Lower leg skin (tissue), 4 donors: ENCODE results near the gene PCYOX1L. TPM values are rescaled to one million over a fixed set of nuclear protein-coding genes. Genes with fewer than 3 reads are reported as not detected.

Experiments used
- DNase-seq, 2 donors: peaks; one replicate each; pipeline ENCODE4 v3.0.0-alpha.2; 2019; ENCODE audit warnings: low spot score in 2 of 2
- H3K4me3 ChIP-seq: fragments of 200-600 bp; sonication (generic); 2 replicates; pipeline ENCODE4 v1.5.1; 2017; ENCODE audit warnings: mild to moderate bottlenecking, low read depth; ENCODE audit not compliant: poor library complexity, severe bottlenecking
- POLR2A ChIP-seq, 2 donors: fragments of 450-650 bp; IDR thresholded peaks; one replicate each; pipeline ENCODE4 v1.6.1; 2016 to 2017; ENCODE audit warnings: antibody characterized with exemption in 2 of 2, mild to moderate bottlenecking in 1 of 2, moderate library complexity in 1 of 2
- WGBS, 2 donors: methylation state at CpG; one replicate each; pipeline ENCODE4 v1.1.5; 2018; 5-methylcytosine and 5-hydroxymethylcytosine counted together
- intact Hi-C: fragments of 100-400 bp; cut with DNase I; formaldehyde crosslinking; loops from one replicate; pipeline ENCODE4 v1.15.0; 2023; ENCODE audit warnings: low total_unique reads
- total RNA-seq, 4 donors: library from RNA; depleted of rRNA; stranded (reverse); fragments of >200 nt; gene quantifications; one replicate each; pipeline ENCODE4 v1.1.0, GENCODE V29; 2016
- TF ChIP-seq, protein P1 (sequence below), 3 donors: fragments of 450-650 bp; IDR thresholded peaks; one replicate each; pipeline ENCODE4 v1.5.1; 2016; ENCODE audit warnings: antibody characterized with exemption in 3 of 3, mild to moderate bottlenecking in 3 of 3, moderate library complexity in 2 of 3

The PCYOX1L gene
- total RNA-seq, 4 donors from 2014 or later = 2.7 to 5.6 (median 3.9) TPM

DNA sequence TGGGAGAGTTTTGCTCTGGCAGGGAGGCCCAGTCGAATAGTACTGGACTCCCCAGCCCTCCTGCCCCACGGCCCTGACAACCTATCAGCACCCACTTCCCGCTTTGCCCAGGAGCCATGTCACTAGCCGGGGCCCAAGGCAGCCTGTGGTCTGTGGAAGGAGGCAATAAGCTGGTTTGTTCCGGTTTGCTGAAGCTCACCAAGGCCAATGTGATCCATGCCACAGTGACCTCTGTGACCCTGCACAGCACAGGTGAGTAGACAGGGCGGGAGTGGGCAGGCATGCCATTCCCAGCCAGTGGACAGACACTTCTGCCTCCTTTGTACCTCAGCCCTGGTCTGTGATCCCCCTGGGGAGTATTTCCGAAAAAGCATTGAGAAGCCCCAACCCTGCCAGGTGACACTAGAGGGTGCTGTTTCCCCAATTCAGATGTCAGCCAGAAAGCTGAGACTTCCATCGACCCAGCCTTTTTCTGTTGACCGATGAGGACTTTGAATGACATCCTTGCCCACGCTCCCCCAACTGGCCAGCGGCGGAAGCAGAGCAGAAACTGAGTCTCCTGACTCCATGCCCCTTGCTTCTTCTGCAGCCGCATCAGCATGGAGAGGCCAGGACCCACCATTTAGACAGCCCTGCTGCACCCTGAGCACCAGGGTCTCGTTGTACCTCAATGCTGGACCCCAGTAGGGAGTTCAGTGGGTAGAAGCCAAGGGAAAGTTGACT lies 9.6 kb downstream of the PCYOX1L start:
- no peak for TF ChIP-seq POLR2A (IDR thresholded peaks at IDR 0.05)
- TF ChIP-seq, protein P1, sequence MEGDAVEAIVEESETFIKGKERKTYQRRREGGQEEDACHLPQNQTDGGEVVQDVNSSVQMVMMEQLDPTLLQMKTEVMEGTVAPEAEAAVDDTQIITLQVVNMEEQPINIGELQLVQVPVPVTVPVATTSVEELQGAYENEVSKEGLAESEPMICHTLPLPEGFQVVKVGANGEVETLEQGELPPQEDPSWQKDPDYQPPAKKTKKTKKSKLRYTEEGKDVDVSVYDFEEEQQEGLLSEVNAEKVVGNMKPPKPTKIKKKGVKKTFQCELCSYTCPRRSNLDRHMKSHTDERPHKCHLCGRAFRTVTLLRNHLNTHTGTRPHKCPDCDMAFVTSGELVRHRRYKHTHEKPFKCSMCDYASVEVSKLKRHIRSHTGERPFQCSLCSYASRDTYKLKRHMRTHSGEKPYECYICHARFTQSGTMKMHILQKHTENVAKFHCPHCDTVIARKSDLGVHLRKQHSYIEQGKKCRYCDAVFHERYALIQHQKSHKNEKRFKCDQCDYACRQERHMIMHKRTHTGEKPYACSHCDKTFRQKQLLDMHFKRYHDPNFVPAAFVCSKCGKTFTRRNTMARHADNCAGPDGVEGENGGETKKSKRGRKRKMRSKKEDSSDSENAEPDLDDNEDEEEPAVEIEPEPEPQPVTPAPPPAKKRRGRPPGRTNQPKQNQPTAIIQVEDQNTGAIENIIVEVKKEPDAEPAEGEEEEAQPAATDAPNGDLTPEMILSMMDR (IDR thresholded peaks at IDR 0.05) = peak in 1 of 3 donors; percentile 14
- intact Hi-C loops = no loop called here
- 43 to 45% methylated on average over 14 of the region's 14 CpGs for WGBS, 2 donors
- H3K4me3 ChIP-seq = no peak overlapping the region
- peak in 1 of 2 donors; percentile 85 for DNase-seq

DNA sequence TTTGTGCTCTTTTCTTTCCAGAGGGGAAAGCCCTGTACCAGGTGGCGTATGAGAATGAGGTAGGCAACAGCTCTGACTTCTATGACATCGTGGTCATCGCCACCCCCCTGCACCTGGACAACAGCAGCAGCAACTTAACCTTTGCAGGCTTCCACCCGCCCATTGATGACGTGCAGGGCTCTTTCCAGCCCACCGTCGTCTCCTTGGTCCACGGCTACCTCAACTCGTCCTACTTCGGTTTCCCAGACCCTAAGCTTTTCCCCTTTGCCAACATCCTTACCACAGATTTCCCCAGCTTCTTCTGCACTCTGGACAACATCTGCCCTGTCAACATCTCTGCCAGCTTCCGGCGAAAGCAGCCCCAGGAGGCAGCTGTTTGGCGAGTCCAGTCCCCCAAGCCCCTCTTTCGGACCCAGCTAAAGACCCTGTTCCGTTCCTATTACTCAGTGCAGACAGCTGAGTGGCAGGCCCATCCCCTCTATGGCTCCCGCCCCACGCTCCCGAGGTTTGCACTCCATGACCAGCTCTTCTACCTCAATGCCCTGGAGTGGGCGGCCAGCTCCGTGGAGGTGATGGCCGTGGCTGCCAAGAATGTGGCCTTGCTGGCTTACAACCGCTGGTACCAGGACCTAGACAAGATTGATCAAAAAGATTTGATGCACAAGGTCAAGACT lies 10.3 kb downstream of the PCYOX1L start:
- intact Hi-C loops = no loop called here
- no peak overlapping the region for H3K4me3 ChIP-seq
- TF ChIP-seq, protein P1 (IDR thresholded peaks at IDR 0.05) = no peak
- TF ChIP-seq POLR2A (IDR thresholded peaks at IDR 0.05) = no peak
- peak in 1 of 2 donors; percentile 83 for DNase-seq
- 88 to 92% methylated on average over 22 of the region's 22 CpGs for WGBS, 2 donors

DNA sequence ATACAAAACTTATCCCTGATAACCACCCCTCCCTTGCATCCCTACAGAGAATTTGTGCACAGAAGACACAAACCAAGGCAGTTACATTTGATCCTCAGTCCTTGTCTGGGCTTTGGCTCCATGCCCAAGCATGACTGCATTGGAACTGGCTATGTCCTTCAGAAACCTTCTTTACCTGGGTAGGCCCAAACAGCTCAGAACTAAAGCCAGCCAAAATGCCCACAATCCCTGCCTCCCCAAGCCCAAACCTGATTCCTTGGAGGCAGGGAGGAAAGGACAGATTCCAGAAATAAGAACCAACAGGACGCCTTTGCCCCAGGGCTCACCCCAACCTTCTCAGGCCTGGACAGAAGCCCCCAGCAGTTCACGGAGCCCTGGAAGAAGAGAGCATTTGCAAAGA lies 13.0 kb downstream of the PCYOX1L start:
- no peak overlapping the region for H3K4me3 ChIP-seq
- intact Hi-C loops = loop anchor here (5.0 kb wide), 1 partner anchor 54 kb away; no protein-coding TSS in a partner anchor
- TF ChIP-seq, protein P1 (IDR thresholded peaks at IDR 0.05) = no peak
- no peak for TF ChIP-seq POLR2A (IDR thresholded peaks at IDR 0.05)
- WGBS, 2 donors = 67 to 73% methylated on average over 2 of the region's 2 CpGs
- DNase-seq = peak in 1 of 2 donors; percentile 62

DNA sequence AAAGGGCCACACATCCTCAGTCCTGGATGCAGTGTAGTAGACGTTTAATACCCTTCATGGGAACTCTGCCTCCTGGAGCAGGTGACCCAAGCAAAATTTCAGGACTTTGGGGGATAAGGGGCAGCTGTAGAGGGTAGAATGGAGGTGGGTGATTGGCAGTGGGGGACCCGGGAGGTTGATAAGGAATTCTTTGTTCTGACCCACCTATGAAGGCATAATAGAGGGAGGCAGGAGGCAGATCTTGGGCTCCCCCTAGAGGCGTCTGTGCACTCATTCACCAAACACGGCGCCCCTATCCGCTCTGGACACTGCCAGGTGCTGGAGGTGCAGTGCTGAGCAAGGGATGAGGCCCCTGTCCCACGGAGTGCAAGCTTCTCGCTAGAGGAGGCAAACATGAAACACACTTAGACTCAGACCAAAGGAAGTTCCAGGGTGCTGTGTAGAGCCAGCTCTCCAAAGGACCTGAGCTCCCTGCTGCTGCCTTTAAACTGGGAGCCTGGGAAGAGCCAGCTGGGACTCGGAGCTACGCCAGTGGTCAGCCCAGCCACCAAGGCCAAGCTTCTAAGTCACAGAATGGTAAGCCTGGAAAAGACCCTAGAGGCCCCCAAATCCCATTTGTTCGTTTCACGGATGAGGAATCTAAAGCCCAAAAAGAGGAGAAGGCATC lies 13.6 kb downstream of the PCYOX1L start:
- no peak overlapping the region for H3K4me3 ChIP-seq
- TF ChIP-seq, protein P1 (IDR thresholded peaks at IDR 0.05) = no peak
- TF ChIP-seq POLR2A (IDR thresholded peaks at IDR 0.05) = no peak
- 38 to 49% methylated on average over 12 of the region's 12 CpGs for WGBS, 2 donors
- intact Hi-C loops = loop anchor here (5.0 kb wide), 1 partner anchor 54 kb away; no protein-coding TSS in a partner anchor
- peak in 1 of 2 donors; percentile 90 for DNase-seq

DNA sequence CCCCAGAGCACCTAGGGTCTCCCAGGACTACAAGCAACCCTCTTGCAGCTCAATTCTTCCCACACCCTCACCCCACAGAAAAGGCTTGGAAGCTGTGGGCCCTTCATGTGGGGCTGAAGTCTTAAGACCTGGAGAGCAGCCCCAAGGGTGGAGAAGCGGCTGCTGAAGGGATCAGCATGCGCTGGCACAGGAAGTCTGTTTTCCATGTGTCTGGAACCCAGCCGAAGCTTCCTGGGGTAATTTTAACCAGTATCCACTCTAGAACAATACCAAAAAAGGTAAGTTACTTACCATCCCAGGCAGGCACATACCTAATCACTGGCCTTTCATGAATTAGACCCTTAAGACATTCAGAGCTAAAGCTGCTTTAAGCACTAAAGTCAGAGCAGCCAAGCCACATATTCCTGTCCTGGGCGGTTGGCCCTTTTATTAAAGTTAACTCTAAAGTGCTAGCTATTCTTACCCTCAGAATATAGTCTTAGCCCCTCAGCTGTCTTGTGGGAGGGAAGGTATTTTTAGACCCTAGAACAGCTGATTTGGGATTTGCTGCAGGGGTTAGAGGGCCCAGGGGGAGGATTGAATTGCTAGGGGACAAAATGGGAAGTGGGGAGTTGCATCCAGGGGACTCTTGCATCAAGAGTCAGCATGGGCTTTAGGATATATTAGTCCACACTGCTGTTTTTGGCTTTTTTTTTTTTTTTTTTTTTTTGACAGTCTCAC lies 14.4 kb downstream of the PCYOX1L start:
- no peak overlapping the region for H3K4me3 ChIP-seq
- DNase-seq = peak in 1 of 2 donors; percentile 42
- TF ChIP-seq, protein P1 (IDR thresholded peaks at IDR 0.05) = no peak
- no peak for TF ChIP-seq POLR2A (IDR thresholded peaks at IDR 0.05)
- 47 to 70% methylated on average over 4 of the region's 4 CpGs for WGBS, 2 donors
- intact Hi-C loops = loop anchor here (5.0 kb wide), 1 partner anchor 55 kb away; no protein-coding TSS in a partner anchor
